Measurements from ENCODE around the gene ANXA9.

Gene ANXA9

DNA sequence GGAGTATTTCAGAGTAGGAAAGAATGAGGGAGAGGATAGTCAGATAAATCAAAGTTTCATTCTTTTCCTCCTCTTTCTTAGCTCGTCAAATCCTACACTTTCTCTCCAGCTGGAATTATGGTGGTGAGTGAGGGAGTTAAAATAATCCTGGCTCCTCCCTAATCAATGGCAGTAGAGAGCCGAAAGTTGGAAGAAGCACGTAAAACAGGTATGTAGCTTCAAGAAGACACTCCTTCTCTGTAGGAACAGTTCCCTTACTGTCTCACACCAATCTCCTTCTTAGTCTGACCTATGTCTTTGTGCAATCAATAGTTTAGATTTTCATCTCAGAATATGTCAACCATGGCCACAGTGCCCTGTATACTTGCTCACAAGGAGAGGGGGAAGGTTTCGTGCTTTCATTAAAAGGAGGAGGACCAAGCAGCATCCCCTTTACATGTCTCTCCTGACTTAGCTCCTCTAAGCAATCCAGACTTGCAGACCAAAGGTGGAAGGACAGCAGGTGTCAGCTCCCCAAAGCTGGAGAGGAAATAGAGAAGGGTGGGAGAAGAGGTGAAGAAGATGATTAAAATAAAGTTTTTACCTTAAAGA lies 23.7 kb downstream of the ANXA9 start:
- Mint-ChIP-seq H3K27me3 (no peaks in the 10 kb centered on the region), H3K4me3 (peak overlapping the region; percentile 97), H3K27ac (peak overlapping the region; percentile 98), H3K4me1 (peaks cover 41 to 62% of the 10 kb centered on the region in 2 donors), H3K9me3 (no peaks in the 10 kb centered on the region), H3K36me3 (peaks cover 9 to 11% of the 10 kb centered on the region in 2 donors)
- ATAC-seq (replicated peaks) (no peak), DNase-seq (no peak)

DNA sequence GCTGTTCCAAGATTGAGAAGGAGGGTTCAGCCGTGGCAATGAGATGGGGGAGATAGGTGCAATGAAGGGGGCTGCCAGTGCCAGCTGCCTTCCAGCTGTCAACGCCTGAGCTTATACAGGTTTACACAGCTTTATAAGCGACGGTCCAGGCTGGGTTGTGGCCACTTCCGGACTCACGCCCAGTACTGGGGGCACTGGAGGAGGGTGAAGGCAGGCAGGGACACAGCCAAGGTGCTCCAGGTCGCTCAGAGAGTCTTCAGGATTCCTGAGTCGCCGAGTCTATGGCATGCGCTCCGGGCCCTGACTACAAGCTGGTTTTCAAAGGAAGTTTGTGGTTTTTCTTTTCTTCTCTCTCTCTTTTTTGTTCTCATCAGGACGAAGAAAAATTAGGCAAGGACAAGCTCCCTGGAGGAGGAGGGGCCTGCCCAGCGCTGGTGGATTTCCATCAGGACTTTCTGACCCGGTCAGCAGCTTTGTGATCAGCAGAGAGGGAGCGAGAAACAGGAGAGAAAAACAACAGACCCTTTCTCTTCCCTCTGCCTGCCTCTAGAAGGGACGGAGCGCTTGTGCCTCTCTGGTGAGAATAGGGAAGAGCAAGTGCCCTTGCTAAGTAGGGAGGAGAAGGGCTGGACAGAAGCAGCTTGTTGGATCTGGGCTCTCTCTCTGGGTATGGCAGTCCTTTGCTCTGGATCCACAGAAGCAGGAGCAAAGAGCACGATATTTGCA lies 24.4 kb downstream of the ANXA9 start, which contains the start of gene MINDY1:
Gene MINDY1, minus strand, starts transcription at position 576 of the 726 bp plus-strand sequence. CDS start 4,285 bp downstream, outside the sequence.
- ATAC-seq (replicated peaks) = peak; percentile 63 to 66
- peak within 1 kb of the TSS; percentile 98 for H3K27ac Mint-ChIP-seq
- H3K4me3 Mint-ChIP-seq = peak within 1 kb of the TSS; percentile 97
- no peaks in the 10 kb centered on the region for H3K9me3 Mint-ChIP-seq
- H3K36me3 Mint-ChIP-seq = peaks cover 10 to 11% of the 10 kb centered on the region in 2 donors
- H3K4me1 Mint-ChIP-seq = peaks cover 44 to 66% of the 10 kb centered on the region in 2 donors
- H3K27me3 Mint-ChIP-seq = no peaks in the 10 kb centered on the region
- peak; percentile 30 for DNase-seq

DNA sequence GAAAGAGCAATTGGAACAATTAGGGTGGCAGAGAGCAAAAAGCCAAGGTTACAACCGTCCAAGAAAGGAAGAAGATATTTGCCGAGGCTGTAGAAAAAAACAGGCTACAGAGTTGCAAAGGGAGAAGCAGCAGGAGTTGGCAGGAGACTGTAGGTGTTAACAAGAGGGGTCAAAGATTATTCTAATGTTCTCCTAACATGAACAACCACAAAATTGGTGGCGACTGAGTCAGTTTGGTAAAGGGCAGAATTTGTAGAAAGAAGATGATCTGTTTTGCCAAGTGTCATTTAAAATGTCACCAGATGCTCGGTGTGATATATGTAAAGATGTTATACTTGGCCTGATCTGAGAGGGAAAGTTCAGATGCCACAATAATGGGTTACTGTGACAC lies 25.8 kb downstream of the ANXA9 start:
- DNase-seq (no peak), ATAC-seq (replicated peaks) (no peak)
- H3K36me3 Mint-ChIP-seq = peaks cover 3 to 6% of the 10 kb centered on the region in 2 donors
- H3K4me1 Mint-ChIP-seq = peaks cover 35 to 68% of the 10 kb centered on the region in 2 donors
- H3K27me3 Mint-ChIP-seq = no peaks in the 10 kb centered on the region
- H3K9me3 Mint-ChIP-seq = no peaks in the 10 kb centered on the region
- H3K27ac Mint-ChIP-seq = peak overlapping the region; percentile 98
- H3K4me3 Mint-ChIP-seq = peak overlapping the region; percentile 97

DNA sequence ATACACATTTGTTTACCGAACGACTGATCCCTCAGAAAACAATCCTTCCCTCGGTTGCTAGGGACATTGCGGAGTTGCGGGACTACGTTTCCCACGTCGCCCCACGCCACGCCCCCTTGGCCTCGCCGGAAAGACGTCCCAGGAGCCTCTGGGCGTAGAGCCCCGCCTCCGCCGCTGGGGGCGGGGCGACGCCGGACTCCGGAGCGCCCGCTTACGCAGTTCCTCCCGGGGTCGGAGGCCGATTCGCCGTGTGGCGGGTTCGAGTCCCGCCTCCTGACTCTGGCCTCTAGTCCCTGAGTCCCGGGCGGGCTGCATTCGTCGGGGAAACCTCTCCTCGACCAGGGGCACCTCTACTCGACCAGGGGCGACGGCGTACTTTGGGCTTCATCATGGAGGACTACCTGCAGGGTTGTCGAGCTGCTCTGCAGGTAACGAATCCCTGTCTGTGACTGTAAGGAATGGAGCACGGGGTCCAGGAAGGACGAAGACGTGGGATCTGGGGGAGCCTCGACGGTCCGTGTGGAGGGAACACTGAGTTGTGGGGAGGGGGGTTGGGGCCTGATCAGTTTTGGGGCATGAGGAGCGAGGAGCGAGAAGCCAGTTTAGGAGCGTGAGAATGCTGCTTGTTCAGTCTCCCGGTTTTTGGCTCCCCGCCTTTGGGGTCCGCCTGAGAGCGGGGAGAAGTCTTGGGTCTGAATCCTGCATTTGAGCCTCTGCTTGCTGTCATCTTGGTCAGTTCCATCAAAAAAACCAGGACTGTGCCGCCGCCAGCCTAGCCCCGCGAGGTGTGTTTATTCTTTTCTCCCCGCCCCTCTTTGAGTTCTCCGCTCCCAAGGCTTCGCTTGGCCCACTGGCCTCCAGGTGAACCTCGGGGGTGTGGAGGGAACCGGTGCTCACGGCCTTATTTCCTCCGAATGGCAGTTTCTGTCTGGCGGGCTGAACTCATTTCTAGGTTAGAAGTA lies 26.4 kb downstream of the ANXA9 start, which contains the start of gene PRUNE1:
Gene PRUNE1, plus strand, starts transcription at position 206 of the 962 bp plus-strand sequence. Its CDS starts 184 bp downstream, at position 390.
- ATAC-seq (replicated peaks) (peak; percentile 87 to 93), DNase-seq (peak; percentile 88)
- Mint-ChIP-seq H3K4me1 (peaks cover 35 to 67% of the 10 kb centered on the region in 2 donors), H3K27me3 (no peaks in the 10 kb centered on the region), H3K4me3 (peak within 1 kb of the TSS; percentile 97), H3K9me3 (no peaks in the 10 kb centered on the region), H3K27ac (peak within 1 kb of the TSS; percentile 98), H3K36me3 (peaks cover 3 to 6% of the 10 kb centered on the region in 2 donors)

DNA sequence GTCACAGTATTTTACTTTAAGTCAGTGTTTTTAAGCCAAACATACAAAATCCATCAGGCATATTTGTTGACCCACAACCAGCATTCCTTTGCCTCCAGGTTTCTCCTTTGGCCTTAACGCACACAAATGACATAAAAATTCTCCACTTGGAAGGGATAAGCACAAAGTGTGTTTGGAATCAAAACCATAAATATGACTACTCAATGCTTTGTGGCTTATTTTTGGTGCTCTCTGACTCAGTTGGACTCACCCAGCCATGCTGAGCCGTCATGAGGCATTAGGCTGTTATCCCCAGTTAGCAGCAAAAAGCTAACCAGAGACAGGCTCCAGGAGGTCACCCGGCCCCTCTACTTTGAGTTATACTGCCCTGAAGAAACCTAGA lies 27.1 kb downstream of the ANXA9 start:
- H3K36me3 Mint-ChIP-seq = peaks cover 3 to 6% of the 10 kb centered on the region in 2 donors
- no peaks in the 10 kb centered on the region for H3K9me3 Mint-ChIP-seq
- peak overlapping the region; percentile 97 for H3K4me3 Mint-ChIP-seq
- ATAC-seq (replicated peaks) = no peak
- no peaks in the 10 kb centered on the region for H3K27me3 Mint-ChIP-seq
- DNase-seq = no peak
- H3K4me1 Mint-ChIP-seq = peaks cover 35 to 67% of the 10 kb centered on the region in 2 donors
- peak overlapping the region; percentile 98 for H3K27ac Mint-ChIP-seq

DNA sequence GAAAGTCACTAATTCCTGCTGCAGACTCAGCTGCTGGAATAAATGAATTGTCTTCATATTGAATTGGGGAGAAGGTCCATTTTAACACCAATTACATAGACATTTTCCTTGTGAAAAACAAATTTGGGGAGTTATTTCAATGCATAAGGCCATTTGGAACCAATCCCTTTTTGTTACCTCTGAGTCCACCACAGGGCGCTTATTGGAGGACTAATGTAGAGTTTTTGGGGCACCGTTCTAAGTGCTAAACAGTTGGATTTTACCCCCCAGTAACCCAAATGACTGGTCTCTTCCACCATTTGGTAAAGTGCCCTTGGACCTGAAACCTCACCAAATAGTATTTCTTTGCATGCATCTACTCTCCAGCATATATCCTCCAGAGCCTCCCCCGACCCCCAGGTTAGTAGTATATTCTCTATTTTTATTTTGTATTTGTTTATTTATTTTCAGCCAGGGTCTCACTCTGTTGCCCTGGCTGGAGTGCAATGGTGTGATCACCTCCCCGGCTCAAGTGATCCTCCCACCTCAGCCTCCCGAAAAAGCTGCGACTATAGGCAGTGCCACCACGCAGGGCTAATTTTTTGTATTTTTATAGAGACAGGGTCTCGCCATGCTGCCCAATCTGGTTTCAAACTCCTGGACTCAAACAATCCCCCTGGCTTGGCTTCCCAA lies 27.7 kb downstream of the ANXA9 start:
- DNase-seq (no peak), ATAC-seq (replicated peaks) (no peak)
- Mint-ChIP-seq H3K4me3 (peak overlapping the region; percentile 97), H3K27ac (no peak overlapping the region), H3K27me3 (no peaks in the 10 kb centered on the region), H3K36me3 (peaks cover 3 to 6% of the 10 kb centered on the region in 2 donors), H3K9me3 (no peaks in the 10 kb centered on the region), H3K4me1 (peaks cover 35 to 66% of the 10 kb centered on the region in 2 donors)

DNA sequence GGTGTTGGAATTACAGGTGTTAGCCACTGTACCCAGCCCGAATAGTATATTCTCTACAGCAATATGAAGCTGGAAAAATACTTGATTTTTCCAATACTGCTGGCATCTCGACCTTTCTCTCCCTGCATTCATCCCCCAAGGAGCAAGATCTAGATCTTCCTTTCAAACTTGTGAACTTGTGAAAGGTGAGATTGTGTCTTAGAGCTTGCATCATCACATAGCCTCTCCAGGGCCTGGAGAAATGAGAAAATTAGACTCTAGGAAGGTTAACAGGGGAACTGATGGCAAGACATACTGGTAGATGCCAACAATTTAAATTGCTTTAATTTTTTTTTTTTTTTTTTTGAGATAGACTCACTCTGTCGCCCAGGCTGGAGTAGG lies 28.2 kb downstream of the ANXA9 start:
- DNase-seq (no peak), ATAC-seq (replicated peaks) (no peak)
- no peak overlapping the region for H3K4me3 Mint-ChIP-seq
- H3K9me3 Mint-ChIP-seq = no peaks in the 10 kb centered on the region
- peaks cover 35 to 61% of the 10 kb centered on the region in 2 donors for H3K4me1 Mint-ChIP-seq
- no peak overlapping the region for H3K27ac Mint-ChIP-seq
- no peaks in the 10 kb centered on the region for H3K27me3 Mint-ChIP-seq
- peaks cover 3 to 6% of the 10 kb centered on the region in 2 donors for H3K36me3 Mint-ChIP-seq

DNA sequence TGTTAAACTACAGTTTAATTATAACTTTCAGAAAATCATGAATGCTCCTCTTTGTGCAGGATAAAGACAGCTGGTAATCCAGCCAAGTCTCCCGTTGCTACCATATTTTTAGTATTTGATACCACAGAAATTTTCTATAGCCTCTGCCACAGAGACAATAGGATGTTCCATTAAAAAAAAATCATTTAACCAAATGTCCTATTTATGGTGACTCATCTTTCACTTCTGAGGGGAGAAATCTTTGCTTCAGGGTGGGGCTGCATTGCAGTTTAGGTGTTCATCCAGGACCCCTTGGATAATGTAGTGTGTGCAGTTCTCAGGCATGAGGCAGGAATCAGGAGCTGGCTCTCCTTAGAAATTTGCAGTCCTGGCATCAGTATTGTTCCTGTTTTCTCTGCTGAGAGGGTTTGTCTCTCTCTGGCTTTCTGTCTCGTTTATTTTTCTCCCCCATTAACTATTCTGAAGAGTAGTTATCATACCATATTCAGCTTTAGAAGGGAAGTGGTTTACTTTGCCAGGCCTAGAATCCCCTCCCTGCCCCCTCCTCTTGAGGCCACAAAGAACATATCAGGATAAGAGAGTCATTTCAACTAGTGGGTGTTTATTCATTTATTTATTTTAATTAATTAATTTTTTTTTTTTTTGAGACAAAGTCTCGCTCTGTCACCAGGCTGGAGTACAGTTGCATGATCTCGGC lies 29.2 kb downstream of the ANXA9 start:
- Mint-ChIP-seq H3K27me3 (no peaks in the 10 kb centered on the region), H3K4me1 (peaks cover 25 to 51% of the 10 kb centered on the region in 2 donors), H3K36me3 (peaks cover 3 to 6% of the 10 kb centered on the region in 2 donors), H3K27ac (no peak overlapping the region), H3K4me3 (no peak overlapping the region), H3K9me3 (no peaks in the 10 kb centered on the region)
- no peak for ATAC-seq (replicated peaks)
- no peak for DNase-seq

DNA sequence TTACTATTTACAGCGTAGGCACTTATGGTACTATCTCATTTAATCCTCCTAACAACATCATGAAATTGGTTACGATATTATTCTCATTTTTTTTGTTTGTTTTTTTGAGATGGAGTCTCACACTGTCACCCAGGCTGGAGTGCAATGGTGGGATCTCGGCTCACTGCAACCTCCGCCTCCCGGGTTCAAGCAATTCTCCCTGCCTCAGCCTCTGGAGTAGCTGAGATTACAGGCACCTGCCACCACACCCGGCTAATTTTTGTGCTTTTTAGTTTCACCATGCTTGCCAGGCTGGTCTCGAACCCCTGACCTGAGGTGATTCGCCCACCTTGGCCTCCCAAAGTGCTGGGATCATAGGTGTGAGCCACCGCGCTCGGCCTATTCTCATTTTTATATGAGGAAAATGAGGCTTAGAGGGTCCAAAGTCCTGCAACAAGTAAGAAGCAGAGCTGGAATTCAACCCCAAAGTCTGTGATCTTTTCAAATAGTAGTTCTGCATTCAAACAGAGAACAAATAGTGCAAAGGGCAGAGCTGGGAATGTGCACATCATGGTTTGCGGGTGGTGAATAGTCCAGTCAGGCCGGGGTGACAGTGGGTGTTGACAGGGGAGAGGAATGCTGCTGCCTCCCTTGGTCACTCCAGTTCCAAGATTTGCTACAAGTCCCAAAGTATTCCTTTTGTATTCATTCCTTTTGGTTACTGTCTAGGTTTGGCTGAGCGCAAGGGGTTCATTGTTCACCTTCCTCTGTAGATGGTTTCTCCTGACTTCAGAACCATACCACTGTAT lies 30.8 kb downstream of the ANXA9 start:
- ATAC-seq (replicated peaks) = no peak
- H3K27ac Mint-ChIP-seq = no peak overlapping the region
- no peak overlapping the region for H3K4me3 Mint-ChIP-seq
- H3K9me3 Mint-ChIP-seq = no peaks in the 10 kb centered on the region
- no peak for DNase-seq
- H3K27me3 Mint-ChIP-seq = no peaks in the 10 kb centered on the region
- H3K36me3 Mint-ChIP-seq = peaks cover 3 to 6% of the 10 kb centered on the region in 2 donors
- peaks cover 13 to 36% of the 10 kb centered on the region in 2 donors for H3K4me1 Mint-ChIP-seq

DNA sequence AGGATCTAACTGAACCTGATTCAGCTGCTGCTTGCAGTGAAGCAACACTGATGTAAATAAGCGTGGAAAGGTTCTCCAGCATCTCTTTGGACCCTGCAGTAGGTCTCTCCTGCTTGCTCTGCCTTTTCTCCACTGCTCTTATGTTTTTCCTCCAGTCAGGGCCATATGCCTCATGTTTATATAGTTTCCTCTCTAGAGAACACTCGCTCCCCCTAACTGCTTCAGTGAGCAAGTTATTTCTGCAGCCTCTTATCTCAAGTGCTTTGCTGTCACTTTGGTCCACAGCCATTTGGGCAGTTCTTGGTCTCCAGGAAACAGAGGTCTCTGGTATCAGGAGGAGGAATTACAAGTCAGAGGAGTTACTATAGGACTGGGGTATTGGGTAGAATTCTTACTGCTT lies 31.4 kb downstream of the ANXA9 start:
- no peak for ATAC-seq (replicated peaks)
- H3K4me3 Mint-ChIP-seq = no peak overlapping the region

DNA sequence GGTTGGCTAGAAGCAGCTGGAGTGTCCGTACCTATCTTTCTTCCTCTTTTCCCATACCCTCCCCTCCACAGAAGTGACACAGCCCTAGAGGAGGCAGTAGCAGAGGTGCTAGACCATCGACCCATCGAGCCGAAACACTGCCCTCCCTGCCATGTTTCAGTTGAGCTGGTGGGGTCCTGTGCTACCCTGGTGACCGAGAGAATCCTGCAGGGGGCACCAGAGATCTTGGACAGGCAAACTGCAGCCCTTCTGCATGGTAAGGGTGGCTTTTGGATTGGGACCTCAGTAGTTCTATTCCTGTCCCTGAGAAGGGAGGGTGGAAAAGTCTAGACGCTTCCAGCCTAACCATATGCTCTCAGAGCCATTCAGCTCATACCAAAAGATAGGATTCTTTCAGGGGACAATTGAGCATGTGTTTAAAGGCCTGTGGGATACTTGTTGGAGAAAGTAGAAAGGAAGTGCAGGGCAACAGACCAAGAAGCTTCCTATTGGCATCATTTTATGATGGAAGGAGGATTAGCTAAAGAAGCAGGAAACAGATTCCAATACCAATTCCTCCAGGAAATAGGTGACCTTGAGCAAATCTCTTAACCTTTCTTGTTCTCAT lies 42.6 kb downstream of the ANXA9 start:
- Mint-ChIP-seq H3K27me3 (no peaks in the 10 kb centered on the region), H3K36me3 (peaks cover 23 to 30% of the 10 kb centered on the region in 2 donors), H3K9me3 (no peaks in the 10 kb centered on the region), H3K4me3 (no peak overlapping the region), H3K4me1 (peaks cover 4 to 8% of the 10 kb centered on the region in 2 donors), H3K27ac (no peak overlapping the region)
- ATAC-seq (replicated peaks) = peak; percentile 96 to 99
- DNase-seq = peak; percentile 54

More for the DNA sequence above, 31.4 kb downstream of the ANXA9 start:
- H3K9me3 Mint-ChIP-seq = no peaks in the 10 kb centered on the region
- H3K27me3 Mint-ChIP-seq = no peaks in the 10 kb centered on the region
- H3K36me3 Mint-ChIP-seq = peaks cover 4 to 7% of the 10 kb centered on the region in 2 donors
- peaks cover 9 to 29% of the 10 kb centered on the region in 2 donors for H3K4me1 Mint-ChIP-seq
- DNase-seq = no peak
- no peak overlapping the region for H3K27ac Mint-ChIP-seq

DNA sequence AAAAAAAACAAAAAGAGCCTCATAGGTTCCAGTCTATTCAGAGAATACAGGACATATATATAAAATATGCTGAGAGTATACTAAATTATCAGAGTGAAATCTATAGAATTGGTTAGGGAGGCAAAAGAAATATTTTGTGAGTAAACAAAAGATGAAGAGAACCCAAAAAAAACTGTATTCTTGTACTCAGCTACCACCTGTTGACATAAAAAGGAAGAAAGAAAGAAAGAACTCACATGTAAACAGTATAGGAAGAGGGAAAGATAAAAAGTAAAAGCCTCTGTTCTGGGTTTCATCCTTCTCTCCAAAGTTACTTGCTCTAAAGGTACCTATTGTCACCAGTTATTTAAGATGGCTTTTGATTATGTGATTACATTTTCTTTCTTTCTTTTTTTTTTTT lies 44.4 kb downstream of the ANXA9 start:
- ATAC-seq (replicated peaks) (no peak), DNase-seq (no peak)
- Mint-ChIP-seq H3K27ac (no peak overlapping the region), H3K27me3 (no peaks in the 10 kb centered on the region), H3K4me1 (peaks cover 6 to 8% of the 10 kb centered on the region in 2 donors), H3K4me3 (no peak overlapping the region), H3K36me3 (peaks cover 27 to 38% of the 10 kb centered on the region in 2 donors), H3K9me3 (no peaks in the 10 kb centered on the region)

Data from stimulated activated naive B cell treated with anti-CD40 and anti-IgM and Interleukin-4, amounts not matched to agents 10 μg/mL and 1 μg/mL and 100 μg/mL, for 72 hours (primary cell).